NOMO-1 (cell line): ENCODE measurements around the gene NHSL1.
A peak's percentile ranks its signal among the peaks of the same experiment; 100 is the strongest.
"Not testable (repeated sequence)": the region's sequence is repeated elsewhere in the genome, so short reads cannot be mapped to it uniquely, and the experiment has no call there.

Source experiments
- DNase-seq, 2 experiments: peaks; one replicate each; lab custom pipeline; 2025; ENCODE audit not compliant: unreplicated experiment in 2 of 2; lab: John Stamatoyannopoulos, UW

NHSL1 gene

GRCh38 chr6:138431256-138432062 lies 67.8 kb downstream of the NHSL1 start:
- peak in 1 of 2 experiments; percentile 77 for DNase-seq

DNA sequence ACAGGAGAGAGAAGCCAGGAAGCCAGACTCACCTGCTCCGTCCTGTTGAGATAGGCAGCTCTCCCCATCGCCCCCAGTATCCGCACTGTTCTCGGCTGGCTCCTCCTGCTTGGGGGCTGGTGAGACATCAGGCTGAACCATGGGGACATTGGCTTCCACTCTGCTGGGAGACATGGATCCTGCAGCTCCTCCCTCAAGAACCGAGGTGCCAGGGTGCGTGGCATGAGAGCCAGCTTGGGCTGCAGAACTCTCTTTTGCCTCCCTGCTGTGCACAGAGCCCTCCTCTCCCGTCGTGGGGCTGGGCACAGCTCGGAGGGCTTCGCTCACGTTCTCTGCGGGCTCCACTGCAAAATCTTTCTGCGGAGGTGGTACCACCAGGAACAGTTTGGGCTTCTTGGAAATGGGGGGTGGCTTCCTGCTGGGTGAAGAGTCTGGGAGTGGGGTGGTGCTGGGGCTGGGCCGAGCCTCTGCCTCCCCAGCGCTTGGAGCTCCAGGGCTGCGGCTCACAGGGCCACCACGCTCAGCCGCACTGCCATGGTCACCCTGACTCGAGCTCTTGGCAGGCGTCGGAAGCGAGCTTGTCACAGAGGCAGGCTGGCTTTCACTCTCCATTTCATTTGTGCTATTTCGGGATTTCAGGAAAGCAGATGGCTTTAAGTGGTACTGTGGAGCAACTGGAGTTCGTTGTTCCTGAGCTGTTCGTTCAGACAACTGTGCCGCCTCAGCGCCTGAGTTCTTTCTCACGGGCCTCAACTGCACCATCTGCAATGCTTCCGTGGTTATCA lies 68.7 kb downstream of the NHSL1 start:
- DNase-seq = no peak

- no peak for DNase-seq
These were observed 69.5 kb downstream of the NHSL1 start for GRCh38 chr6:138429761-138430160.

DNA sequence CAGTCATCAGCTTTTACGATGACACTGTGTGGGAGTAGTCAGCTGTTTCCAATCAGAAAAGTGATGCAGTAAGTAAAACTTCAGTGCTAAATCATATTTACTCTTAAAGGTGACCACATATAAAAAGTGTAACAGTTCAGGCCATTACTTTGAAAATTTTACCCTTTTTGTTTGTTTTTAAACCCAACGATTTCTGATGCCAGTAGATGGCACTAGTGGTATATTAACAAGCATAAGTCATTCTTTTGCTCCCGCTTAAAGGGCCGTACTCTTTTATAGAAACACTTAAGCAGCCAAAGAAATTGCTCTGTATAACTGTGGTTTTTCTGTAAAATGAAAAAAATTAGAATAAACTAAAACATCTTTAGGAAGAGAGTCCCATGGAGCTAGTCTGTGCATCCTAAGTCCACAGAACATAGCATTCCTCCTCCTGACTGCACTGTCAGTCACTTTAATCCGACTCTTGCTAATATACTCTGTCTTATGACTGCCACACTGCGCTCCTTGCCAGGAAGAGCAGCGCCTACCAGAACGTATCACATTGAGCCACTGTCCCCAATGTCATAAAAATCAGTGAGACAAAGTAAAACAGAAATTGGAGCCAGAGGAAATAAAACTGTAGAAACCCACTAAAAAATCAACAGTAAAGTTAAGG lies 70.2 kb downstream of the NHSL1 start:
- peak; percentile 28 to 71 for DNase-seq

- DNase-seq = no peak
These were observed 71.6 kb downstream of the NHSL1 start for GRCh38 chr6:138427701-138428100.

GRCh38 chr6:138426500-138427123 lies 72.7 kb downstream of the NHSL1 start:
- DNase-seq = no peak

DNA sequence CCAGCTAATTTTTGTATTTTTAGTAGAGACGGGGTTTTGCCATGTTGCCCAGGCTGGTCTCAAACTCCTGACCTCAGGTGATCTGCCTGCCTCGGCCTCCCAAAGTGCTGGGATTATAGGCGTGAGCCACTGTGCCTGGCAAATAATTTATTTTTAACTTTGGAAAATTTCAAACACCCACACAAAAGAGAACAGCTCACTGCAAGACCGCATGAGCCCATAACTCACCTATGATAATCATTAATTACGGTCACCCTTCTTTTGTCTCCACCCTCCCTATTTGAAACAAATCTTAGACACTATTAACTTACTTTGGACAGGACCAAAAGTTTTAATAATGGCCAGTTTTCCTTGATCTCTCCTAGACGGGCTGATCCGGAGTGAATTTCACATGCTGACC lies 74.0 kb downstream of the NHSL1 start:
- not testable (repeated sequence) for DNase-seq

DNA sequence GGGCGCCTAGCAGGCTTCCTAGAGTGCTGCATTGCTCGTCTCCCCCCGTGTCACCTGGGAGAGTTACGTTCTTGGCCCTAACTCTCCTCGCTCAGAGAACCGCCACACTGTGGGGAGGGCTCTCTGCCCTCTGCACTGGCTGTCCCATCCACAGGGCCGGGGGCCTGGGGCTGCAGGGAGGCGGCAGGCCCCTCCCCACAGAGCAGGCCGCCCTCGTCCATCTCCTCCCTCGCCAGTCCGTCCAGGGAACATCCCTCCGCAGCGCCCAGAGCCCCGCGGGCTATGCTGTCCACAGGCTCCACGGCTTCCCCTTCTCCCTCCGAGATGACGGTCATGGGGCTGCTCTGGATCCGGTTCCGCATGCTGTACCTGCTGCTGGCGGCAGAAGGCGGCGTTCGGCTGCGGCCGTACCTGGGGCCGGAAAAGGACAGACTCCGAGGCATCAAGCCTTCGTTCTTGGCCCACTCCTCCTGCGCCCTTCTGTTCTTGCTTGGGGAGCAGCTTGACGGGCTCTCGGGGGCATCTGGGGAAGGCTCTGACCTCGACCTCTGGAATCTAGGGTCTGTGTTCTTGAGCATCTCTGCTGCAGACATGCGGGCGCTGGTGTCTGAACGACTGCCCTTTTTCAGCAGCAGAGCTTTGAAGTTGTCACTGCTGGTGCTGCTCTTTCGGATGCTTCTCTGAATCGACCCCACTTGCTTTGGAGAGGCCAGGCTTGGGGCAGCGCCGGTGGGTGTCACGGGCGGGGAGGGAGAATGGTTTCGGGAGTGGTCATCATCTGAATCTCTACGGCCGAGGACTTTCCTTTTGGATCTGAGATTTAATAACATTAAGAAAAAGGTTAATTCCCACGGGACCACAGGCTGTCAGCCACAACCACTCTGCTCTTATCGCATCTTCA lies 75.0 kb downstream of the NHSL1 start:
- no peak for DNase-seq

- peak; percentile 21 to 62 for DNase-seq
These were observed 76.4 kb downstream of the NHSL1 start for GRCh38 chr6:138422861-138423260.

- no peak for DNase-seq
These were observed 77.7 kb downstream of the NHSL1 start for GRCh38 chr6:138421608-138422007.

- no peak for DNase-seq
These were observed 78.2 kb downstream of the NHSL1 start for GRCh38 chr6:138421089-138421488.

DNA sequence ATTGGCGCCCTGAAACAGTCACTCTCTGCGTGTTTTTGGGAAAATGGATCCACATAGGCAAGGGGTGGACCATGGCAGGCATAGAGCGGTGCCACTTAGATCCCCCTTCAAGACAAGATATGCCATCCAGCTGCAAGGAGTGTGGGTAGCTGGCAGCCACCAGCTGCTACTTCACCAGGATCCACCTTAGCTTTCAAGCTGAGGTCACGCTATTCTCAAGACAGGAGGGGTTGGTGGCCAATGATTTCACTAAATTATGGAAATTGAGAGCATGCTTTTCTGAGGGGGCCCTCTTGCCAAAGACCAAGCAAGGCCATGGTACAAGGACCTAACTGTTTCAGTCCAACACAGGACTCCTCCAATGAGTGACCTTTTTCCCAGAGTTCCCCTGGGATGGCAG lies 78.9 kb downstream of the NHSL1 start:
- no peak for DNase-seq

- no peak for DNase-seq
These were observed 79.5 kb downstream of the NHSL1 start for GRCh38 chr6:138419766-138420165.

GRCh38 chr6:138418118-138418742 lies 81.1 kb downstream of the NHSL1 start:
- DNase-seq = no peak

DNA sequence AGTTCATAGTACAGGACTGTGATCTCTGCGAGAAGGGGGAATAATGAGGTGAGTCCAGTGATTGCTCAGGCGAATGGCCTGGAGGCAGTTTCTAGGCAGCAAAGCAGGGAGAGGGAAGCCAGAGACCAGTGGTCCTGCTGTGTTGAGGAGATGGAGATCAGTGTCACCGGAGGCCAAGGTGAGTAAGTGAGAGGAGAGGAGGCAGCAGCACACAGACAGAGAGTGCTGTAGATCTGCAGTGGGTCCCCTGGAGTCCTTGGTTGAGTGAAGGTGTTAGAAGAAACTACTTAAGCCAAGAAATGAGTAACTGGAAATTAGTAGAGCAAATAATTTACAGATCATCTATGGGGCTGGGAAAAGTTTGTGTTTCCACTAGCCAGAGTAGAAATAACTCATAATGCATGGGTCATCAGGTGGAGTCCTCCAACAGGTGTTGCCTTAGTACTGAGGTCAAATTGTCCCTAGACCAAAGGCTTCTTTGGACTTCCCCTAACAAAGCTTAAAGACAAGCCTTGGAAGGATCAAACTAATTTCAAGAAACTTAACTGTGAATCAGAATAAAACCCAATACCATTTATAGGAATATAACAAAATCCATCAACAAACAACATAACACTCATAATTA lies 81.7 kb downstream of the NHSL1 start:
- DNase-seq = no peak

GRCh38 chr6:138416206-138416605 lies 83.1 kb downstream of the NHSL1 start:
- no peak for DNase-seq

GRCh38 chr6:138415125-138415524 lies 84.2 kb downstream of the NHSL1 start:
- no peak for DNase-seq

- DNase-seq = peak; percentile 32 to 67
These were observed 88.1 kb downstream of the NHSL1 start for GRCh38 chr6:138410972-138411880.
